Brain microvascular endothelial cell (primary cell): ENCODE results near the gene FBXO28.
"Not testable (repeated sequence)": the region's sequence is repeated elsewhere in the genome, so short reads cannot be mapped to it uniquely, and the experiment has no call there.

Experiments used
- DNase-seq: peaks from one replicate; pipeline ENCODE4 v3.0.0-alpha.2; 2020
- H3K27ac ChIP-seq: fragments of 250-450 bp; sonication (Bioruptor Pico); 2 replicates; pipeline ENCODE4 v1.5.1; 2020; ENCODE audit warnings: mild to moderate bottlenecking, moderate library complexity
- H3K27me3 ChIP-seq: fragments of 250-450 bp; sonication (Bioruptor Pico); replicated peaks from 2 replicates; pipeline ENCODE4 v1.5.1; 2020; ENCODE audit warnings: mild to moderate bottlenecking
- H3K36me3 ChIP-seq: fragments of 250-450 bp; sonication (Bioruptor Pico); replicated peaks from 2 replicates; pipeline ENCODE4 v1.5.1; 2020; ENCODE audit warnings: mild to moderate bottlenecking
- H3K4me3 ChIP-seq: 2 replicates; pipeline ENCODE4 v1.5.1; 2011; ENCODE audit warnings: low read depth, mild to moderate bottlenecking, control low read depth, low read length, moderate library complexity
- in situ Hi-C: cut with HindIII; loops from 2 replicates; pipeline ENCODE4 v1.10.0; 2017; ENCODE audit warnings: low sequenced_read_pairs, low pct_ligation_motif_present
- TF ChIP-seq, protein P1 (sequence below): IDR thresholded peaks from 2 replicates; pipeline ENCODE4 v1.5.1; 2011; ENCODE audit warnings: low read depth, mild to moderate bottlenecking, moderate library complexity, low read length, control low read depth, inconsistent platforms; ENCODE audit errors: missing control alignments

The FBXO28 gene

DNA sequence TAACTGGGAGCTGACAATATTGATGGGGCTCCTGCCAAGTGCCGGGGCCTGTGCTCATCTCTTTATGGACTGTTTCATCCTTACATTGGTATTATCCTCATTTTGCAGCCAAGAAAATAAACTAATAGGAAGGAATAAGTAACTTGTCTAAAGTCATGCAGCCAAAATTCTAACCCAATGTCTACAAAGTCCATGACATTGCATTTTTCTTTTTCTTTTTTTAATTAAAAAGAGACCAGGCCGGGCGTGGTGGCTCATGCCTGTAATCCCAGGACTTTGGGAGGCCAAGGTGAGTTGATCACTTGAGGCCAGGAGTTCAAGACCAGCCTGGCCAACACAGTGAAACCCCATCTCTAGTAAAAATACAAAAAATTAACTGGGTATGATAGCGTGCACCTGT is 87.9 kb downstream of the FBXO28 start:
- no peak overlapping the region for H3K27ac ChIP-seq
- in situ Hi-C loops = no loop called here
- no peaks in the 10 kb centered on the region for H3K36me3 ChIP-seq
- no peak overlapping the region for H3K4me3 ChIP-seq
- TF ChIP-seq, protein P1, sequence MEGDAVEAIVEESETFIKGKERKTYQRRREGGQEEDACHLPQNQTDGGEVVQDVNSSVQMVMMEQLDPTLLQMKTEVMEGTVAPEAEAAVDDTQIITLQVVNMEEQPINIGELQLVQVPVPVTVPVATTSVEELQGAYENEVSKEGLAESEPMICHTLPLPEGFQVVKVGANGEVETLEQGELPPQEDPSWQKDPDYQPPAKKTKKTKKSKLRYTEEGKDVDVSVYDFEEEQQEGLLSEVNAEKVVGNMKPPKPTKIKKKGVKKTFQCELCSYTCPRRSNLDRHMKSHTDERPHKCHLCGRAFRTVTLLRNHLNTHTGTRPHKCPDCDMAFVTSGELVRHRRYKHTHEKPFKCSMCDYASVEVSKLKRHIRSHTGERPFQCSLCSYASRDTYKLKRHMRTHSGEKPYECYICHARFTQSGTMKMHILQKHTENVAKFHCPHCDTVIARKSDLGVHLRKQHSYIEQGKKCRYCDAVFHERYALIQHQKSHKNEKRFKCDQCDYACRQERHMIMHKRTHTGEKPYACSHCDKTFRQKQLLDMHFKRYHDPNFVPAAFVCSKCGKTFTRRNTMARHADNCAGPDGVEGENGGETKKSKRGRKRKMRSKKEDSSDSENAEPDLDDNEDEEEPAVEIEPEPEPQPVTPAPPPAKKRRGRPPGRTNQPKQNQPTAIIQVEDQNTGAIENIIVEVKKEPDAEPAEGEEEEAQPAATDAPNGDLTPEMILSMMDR = no peak
- no peak for DNase-seq
- H3K27me3 ChIP-seq = no peaks in the 10 kb centered on the region

DNA sequence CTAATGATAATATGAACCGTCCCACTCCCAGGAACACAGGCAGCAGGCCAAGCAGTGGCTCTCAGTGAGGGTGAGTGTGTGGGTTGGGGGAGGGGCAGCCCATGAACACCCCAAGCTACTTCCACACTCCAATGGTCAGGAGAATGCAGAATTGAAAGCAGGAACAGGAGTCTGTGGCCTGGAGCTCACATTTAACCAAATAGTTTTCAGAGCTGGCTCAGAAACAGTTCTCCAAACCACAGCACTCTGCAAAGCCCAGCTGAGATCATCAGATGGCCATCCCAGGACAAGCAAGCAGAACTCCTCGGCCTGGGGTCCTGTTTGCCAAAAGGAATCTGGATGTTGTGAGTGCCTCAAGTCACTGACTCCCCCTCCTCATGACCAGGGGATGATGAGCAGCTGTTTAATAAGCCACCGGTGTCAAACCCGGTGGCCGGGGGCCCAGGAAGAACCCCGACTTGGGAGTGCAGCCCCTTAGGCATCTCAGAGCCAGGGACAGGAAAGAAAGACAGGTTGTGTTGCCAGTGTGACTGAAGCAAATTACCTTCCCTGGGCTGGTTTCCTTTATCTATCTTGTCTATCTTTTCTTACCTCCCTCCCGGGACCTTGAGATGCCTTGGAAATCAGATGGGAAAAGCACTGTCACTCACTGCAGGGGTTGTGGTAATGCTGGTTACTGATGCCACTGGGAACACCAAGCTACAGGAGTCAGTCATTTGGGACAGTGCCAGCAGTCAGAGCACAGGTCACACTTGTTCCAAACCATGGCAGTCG is 89.5 kb downstream of the FBXO28 start:
- in situ Hi-C loops = no loop called here
- Histone ChIP-seq H3K4me3 (no peak overlapping the region), H3K27ac (peak overlapping the region; percentile 44), H3K36me3 (no peaks in the 10 kb centered on the region), H3K27me3 (no peaks in the 10 kb centered on the region)
- peak; percentile 67 for DNase-seq
- TF ChIP-seq, protein P1 = no peak

- Histone ChIP-seq H3K27ac (peak overlapping the region; percentile 36), H3K36me3 (no peaks in the 10 kb centered on the region), H3K27me3 (no peaks in the 10 kb centered on the region), H3K4me3 (peak overlapping the region; percentile 24)
- peak; percentile 57 for DNase-seq
- TF ChIP-seq, protein P1 = no peak
- in situ Hi-C loops = no loop called here
These were observed 91.5 kb downstream of the FBXO28 start for GRCh38 chr1:224205438-224205840.

DNA sequence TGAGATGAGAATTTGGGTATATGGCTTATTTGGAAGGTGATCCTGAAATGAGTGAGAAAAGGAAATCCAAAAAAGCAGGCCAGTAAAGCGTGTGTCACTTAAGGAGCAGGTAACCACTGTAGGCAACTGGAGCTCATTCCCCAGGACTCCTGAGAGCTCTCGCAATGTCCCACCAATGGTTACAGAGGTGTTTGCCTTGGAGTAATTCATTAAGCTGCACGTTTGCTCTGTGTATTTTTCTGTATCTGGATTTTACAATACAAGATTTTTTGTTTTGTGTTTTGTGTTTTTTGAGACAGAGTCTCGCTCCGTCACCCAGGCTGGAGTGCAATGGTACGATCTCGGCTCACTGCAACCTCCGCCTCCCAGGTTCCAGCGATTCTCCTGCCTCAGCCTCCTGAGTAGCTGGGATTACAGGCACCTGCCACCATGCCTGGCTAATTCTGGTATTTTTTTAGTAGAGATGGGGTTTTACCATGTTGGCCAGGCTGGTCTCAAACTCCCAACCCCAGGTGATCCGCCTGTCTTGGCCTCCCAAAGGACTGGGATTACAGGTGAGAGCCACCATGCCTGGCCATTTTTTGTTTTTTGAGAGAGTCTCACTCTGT is 92.1 kb downstream of the FBXO28 start:
- H3K36me3 ChIP-seq, H3K27me3 ChIP-seq, DNase-seq, in situ Hi-C loops, H3K4me3 ChIP-seq: not testable (repeated sequence)
- peak overlapping the region; percentile 36 for H3K27ac ChIP-seq

- in situ Hi-C loops = no loop called here
These were observed 97.5 kb downstream of the FBXO28 start for GRCh38 chr1:224211206-224211962.

More at GRCh38 chr1:224211206-224211962, 97.5 kb downstream of the FBXO28 start:
- peak; percentile 78 for DNase-seq
- TF ChIP-seq, protein P1 = no peak
- H3K27me3 ChIP-seq = no peaks in the 10 kb centered on the region
- H3K4me3 ChIP-seq = no peak overlapping the region
- H3K36me3 ChIP-seq = no peaks in the 10 kb centered on the region
- no peak overlapping the region for H3K27ac ChIP-seq
